ENCODE results near the gene GPR78. TPM values are rescaled to one million over a fixed set of nuclear protein-coding genes. Genes with fewer than 3 reads are reported as not detected.

Gene GPR78
- total and polyA plus RNA-seq, 2 experiments from 2014 or later: 0.05 TPM; not detected in 1

DNA sequence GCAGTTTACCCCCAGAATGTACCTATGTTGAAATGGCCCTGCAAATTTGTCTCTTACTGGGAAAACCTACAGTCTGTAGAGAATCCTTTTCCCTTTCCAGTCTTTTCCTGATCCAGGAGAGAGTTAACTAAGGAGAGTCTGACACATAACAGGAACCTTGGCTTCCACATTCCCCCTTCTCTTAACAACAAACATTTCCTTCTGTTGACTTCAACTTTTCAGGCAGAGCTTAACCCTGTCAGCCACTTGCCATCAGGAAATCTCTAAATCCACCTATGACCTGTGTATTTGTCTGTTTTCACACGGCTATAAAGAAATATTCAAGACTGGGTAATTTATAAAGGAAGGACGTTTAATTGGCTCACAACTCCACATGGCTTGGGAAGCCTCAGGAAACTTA is 45.6 kb upstream of the GPR78 start:
- peaks cover 18% of the 10 kb centered on the region for H3K4me1 ChIP-seq (ENCODE audit: insufficient read depth)
- H3K27ac ChIP-seq: no peak overlapping the region
- H3K79me2 ChIP-seq (ENCODE audit: insufficient read depth): no peaks in the 10 kb centered on the region
- H3F3A ChIP-seq (ENCODE audit: insufficient read depth): no peaks in the 10 kb centered on the region
- no peak overlapping the region for H3K4me2 ChIP-seq (ENCODE audit: unreplicated experiment)
- 74 to 76% methylated on average over 2 of the region's 2 CpGs for WGBS, 2 experiments (ENCODE audit: low coverage in 1 of 2, low lambda C conversion rate in 2 of 2, missing lambda C conversion rate in 2 of 2)
- H3K27me3 ChIP-seq (replicated peaks; ENCODE audit: insufficient read depth): no peaks in the 10 kb centered on the region; the same call in none of the 2 replicates
- H4K20me1 ChIP-seq (ENCODE audit: insufficient read depth): no peaks in the 10 kb centered on the region
- DNase-seq: no peak
- TF ChIP-seq EZH2phosphoT487 (IDR thresholded peaks at IDR 0.05; ENCODE audit: insufficient read depth, low read depth) (no peak), EZH2 (IDR thresholded peaks at IDR 0.05; ENCODE audit: insufficient read depth, poor library complexity, severe bottlenecking) (no peak)
- H2AFZ ChIP-seq: no peak overlapping the region
- H3K9me2 ChIP-seq (ENCODE audit: insufficient read depth): no peaks in the 10 kb centered on the region
- H3K4me3 ChIP-seq: no peak overlapping the region
- H3K9me3 ChIP-seq (ENCODE audit: low read depth): no peaks in the 10 kb centered on the region
- H3K9ac ChIP-seq: no peak overlapping the region
- no peaks in the 10 kb centered on the region for H3K36me3 ChIP-seq (ENCODE audit: low read depth)
- in situ Hi-C loops (cut with MboI): no loop called here

DNA sequence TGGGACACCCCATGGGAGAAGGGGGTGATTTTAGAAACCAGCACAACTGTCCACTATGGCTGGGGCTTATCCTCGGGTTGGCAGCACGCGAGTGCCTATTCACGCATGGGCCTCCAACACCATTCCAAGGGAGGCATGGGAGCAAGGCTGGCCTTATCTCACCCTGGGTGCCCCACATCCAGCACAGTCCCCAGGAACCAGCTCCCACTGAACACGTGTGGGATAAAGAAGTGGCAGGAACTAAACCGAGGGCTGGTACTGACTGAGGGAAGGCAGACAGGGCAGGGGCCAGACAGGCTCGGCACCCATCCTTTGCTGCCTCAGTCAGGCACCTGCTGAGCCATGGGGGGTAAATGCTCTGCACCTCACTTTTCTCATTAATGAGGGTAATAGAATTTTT is 43.7 kb upstream of the GPR78 start:
- Histone ChIP-seq H3K4me2 (ENCODE audit: unreplicated experiment) (no peak overlapping the region), H4K20me1 (ENCODE audit: insufficient read depth) (no peaks in the 10 kb centered on the region), H3K4me3 (no peak overlapping the region), H3K9me3 (ENCODE audit: low read depth) (no peaks in the 10 kb centered on the region), H3K9ac (peak overlapping the region; percentile 62), H3K79me2 (ENCODE audit: insufficient read depth) (no peaks in the 10 kb centered on the region), H2AFZ (no peak overlapping the region), H3K27me3 (replicated peaks; ENCODE audit: insufficient read depth) (no peaks in the 10 kb centered on the region; the same call in 1 of the 2 replicates), H3K27ac (peak overlapping the region; percentile 59), H3K4me1 (ENCODE audit: insufficient read depth) (peaks cover 18% of the 10 kb centered on the region), H3K36me3 (ENCODE audit: low read depth) (no peaks in the 10 kb centered on the region), H3K9me2 (ENCODE audit: insufficient read depth) (no peaks in the 10 kb centered on the region), H3F3A (ENCODE audit: insufficient read depth) (no peaks in the 10 kb centered on the region)
- no peak for DNase-seq
- TF ChIP-seq EZH2 (IDR thresholded peaks at IDR 0.05; ENCODE audit: insufficient read depth, poor library complexity, severe bottlenecking) (no peak), EZH2phosphoT487 (IDR thresholded peaks at IDR 0.05; ENCODE audit: insufficient read depth, low read depth) (no peak)
- in situ Hi-C loops (cut with MboI): no loop called here
- WGBS, 2 experiments (ENCODE audit: low coverage in 1 of 2, low lambda C conversion rate in 2 of 2, missing lambda C conversion rate in 2 of 2): 84 to 86% methylated on average over 7 of the region's 7 CpGs

DNA sequence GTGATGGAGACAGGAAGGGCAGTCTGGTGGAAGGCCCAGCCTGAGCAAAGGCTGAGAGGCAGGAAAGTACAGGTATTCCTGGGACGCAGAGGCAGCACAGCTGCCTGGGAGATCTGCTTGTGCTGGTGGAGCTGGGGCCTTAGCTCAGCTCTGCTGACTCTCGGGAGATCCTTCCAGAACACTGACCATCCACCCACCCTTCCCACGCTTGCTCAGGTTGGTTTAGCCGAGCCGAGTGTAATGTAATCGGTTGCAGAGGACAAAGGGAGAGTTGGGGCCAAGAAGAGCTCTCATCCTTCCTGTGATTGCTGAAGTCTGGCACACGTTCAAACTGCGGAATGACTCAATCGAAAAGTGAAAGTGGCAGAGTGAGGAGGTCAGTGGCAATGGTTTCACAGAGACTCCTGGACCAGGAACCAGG is 43.1 kb upstream of the GPR78 start:
- peak overlapping the region; percentile 59 for H3K27ac ChIP-seq
- H3K9me3 ChIP-seq (ENCODE audit: low read depth): no peaks in the 10 kb centered on the region
- H3F3A ChIP-seq (ENCODE audit: insufficient read depth): no peaks in the 10 kb centered on the region
- H3K4me3 ChIP-seq: no peak overlapping the region
- H3K27me3 ChIP-seq (replicated peaks; ENCODE audit: insufficient read depth): no peaks in the 10 kb centered on the region; the same call in 1 of the 2 replicates
- no peaks in the 10 kb centered on the region for H3K79me2 ChIP-seq (ENCODE audit: insufficient read depth)
- H3K9ac ChIP-seq: peak overlapping the region; percentile 62
- H2AFZ ChIP-seq: no peak overlapping the region
- peaks cover 18% of the 10 kb centered on the region for H3K4me1 ChIP-seq (ENCODE audit: insufficient read depth)
- no peaks in the 10 kb centered on the region for H3K9me2 ChIP-seq (ENCODE audit: insufficient read depth)
- TF ChIP-seq EZH2phosphoT487 (IDR thresholded peaks at IDR 0.05; ENCODE audit: insufficient read depth, low read depth) (no peak), EZH2 (IDR thresholded peaks at IDR 0.05; ENCODE audit: insufficient read depth, poor library complexity, severe bottlenecking) (no peak)
- no peaks in the 10 kb centered on the region for H3K36me3 ChIP-seq (ENCODE audit: low read depth)
- 9 to 10% methylated on average over 9 of the region's 9 CpGs for WGBS, 2 experiments (ENCODE audit: low coverage in 1 of 2, low lambda C conversion rate in 2 of 2, missing lambda C conversion rate in 2 of 2)
- DNase-seq: peak; percentile 96
- peak overlapping the region; percentile 69 for H3K4me2 ChIP-seq (ENCODE audit: unreplicated experiment)
- H4K20me1 ChIP-seq (ENCODE audit: insufficient read depth): no peaks in the 10 kb centered on the region
- in situ Hi-C loops (cut with MboI): no loop called here

DNA sequence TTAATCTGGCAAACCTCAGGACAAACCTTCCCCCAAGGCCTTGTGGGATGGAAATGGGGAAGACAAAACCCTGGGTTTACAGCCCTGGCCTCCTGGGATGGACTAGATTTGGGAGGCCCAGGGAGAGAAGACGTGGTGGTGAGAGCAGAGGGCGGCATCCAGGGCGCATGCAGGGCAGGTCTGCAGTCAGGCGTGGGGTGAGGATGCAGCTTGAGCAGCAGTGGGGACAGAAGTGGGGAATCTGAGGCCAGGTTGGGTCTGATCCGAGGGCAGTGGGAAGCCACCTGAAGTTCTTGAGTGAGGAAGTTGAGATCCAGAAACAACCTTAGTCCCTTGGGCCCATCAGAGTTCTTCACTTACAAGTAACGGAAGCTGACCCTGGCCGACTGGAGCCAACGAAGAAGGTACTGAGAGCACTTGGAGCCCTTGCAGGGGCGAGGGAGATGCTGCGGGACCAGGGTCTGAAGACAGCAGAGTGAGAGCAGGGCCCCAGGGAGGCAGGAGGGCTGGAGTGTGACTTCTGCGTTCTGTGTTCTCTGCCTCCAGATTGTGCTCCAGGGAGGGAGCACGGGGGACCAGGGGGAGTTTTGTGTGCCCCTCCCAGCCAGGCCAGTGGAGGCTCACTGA is 42.0 kb upstream of the GPR78 start:
- no peak overlapping the region for H3K4me3 ChIP-seq
- no peaks in the 10 kb centered on the region; the same call in 1 of the 2 replicates for H3K27me3 ChIP-seq (replicated peaks; ENCODE audit: insufficient read depth)
- H4K20me1 ChIP-seq (ENCODE audit: insufficient read depth): no peaks in the 10 kb centered on the region
- TF ChIP-seq EZH2phosphoT487 (IDR thresholded peaks at IDR 0.05; ENCODE audit: insufficient read depth, low read depth) (no peak), EZH2 (IDR thresholded peaks at IDR 0.05; ENCODE audit: insufficient read depth, poor library complexity, severe bottlenecking) (no peak)
- H3K9ac ChIP-seq: no peak overlapping the region
- H3K4me2 ChIP-seq (ENCODE audit: unreplicated experiment): no peak overlapping the region
- no peaks in the 10 kb centered on the region for H3F3A ChIP-seq (ENCODE audit: insufficient read depth)
- H2AFZ ChIP-seq: no peak overlapping the region
- no peaks in the 10 kb centered on the region for H3K36me3 ChIP-seq (ENCODE audit: low read depth)
- H3K9me3 ChIP-seq (ENCODE audit: low read depth): no peaks in the 10 kb centered on the region
- H3K79me2 ChIP-seq (ENCODE audit: insufficient read depth): no peaks in the 10 kb centered on the region
- no peak for DNase-seq
- no peak overlapping the region for H3K27ac ChIP-seq
- in situ Hi-C loops (cut with MboI): no loop called here
- peaks cover 18% of the 10 kb centered on the region for H3K4me1 ChIP-seq (ENCODE audit: insufficient read depth)
- H3K9me2 ChIP-seq (ENCODE audit: insufficient read depth): no peaks in the 10 kb centered on the region
- WGBS, 2 experiments (ENCODE audit: low coverage in 1 of 2, low lambda C conversion rate in 2 of 2, missing lambda C conversion rate in 2 of 2): 89% methylated on average over 12 of the region's 12 CpGs
